Esophagus squamous epithelium (tissue), 4 donors: ENCODE data around the gene DGAT2L6.

ENCODE experiments used
- CTCF ChIP-seq, 6 experiments: fragments of 450-650 bp in 4 of 6; fragments of 200-600 bp in 2 of 6; sonication (generic) in 2 of 6; IDR thresholded peaks; one replicate each; pipeline ENCODE4 v1.5.1; 2016 to 2019; ENCODE audit warnings: antibody characterized with exemption in 6 of 6, mild to moderate bottlenecking in 4 of 6, moderate library complexity in 4 of 6
- POLR2A ChIP-seq, 4 donors: fragments of 450-650 bp; IDR thresholded peaks; one replicate each; pipeline ENCODE4 v1.6.1; 2017; ENCODE audit warnings: antibody characterized with exemption in 4 of 4, mild to moderate bottlenecking in 4 of 4, moderate library complexity in 3 of 4

GRCh38 chrX:70254909-70255308 lies 77.6 kb downstream of the DGAT2L6 start:
- TF ChIP-seq CTCF (IDR thresholded peaks at IDR 0.05) (no peak), POLR2A (IDR thresholded peaks at IDR 0.05) (no peak)
